ENCODE data around the gene RASSF4.
A peak's percentile ranks its signal among the peaks of the same experiment; 100 is the strongest.

Gene RASSF4

GRCh38 chr10:44959247-44960087, at the start of gene RASSF4:
RASSF4 (plus strand) TSS chr10:44959802; CDS start chr10:44970203, 10,401 bp downstream.
- Histone ChIP-seq H3K4me3 (ENCODE audit: low read length) (peak within 1 kb of the TSS; percentile 86), H3K27ac (ENCODE audit: low read length) (no peak within 1 kb of the TSS), H3K4me1 (ENCODE audit: control insufficient read depth, low read depth, low read length) (peaks cover 36% of the 10 kb centered on the region), H3K27me3 (ENCODE audit: control insufficient read depth, insufficient read depth, low read length) (peaks cover 14% of the 10 kb centered on the region), H3K36me3 (ENCODE audit: control insufficient read depth, low read depth, low read length) (no peaks in the 10 kb centered on the region), H3K9ac (ENCODE audit: low read length) (peak within 1 kb of the TSS; percentile 71), H3K9me3 (ENCODE audit: control insufficient read depth, low read depth, low read length) (no peaks in the 10 kb centered on the region)

GRCh38 chr10:44909910-44910309, 49.7 kb upstream of the RASSF4 start:
- H3K4me3 ChIP-seq (ENCODE audit: low read length), result no peak overlapping the region
- H3K27me3 ChIP-seq (ENCODE audit: control insufficient read depth, insufficient read depth, low read length), result no peaks in the 10 kb centered on the region
- no peak overlapping the region for H3K9ac ChIP-seq (ENCODE audit: low read length)
- no peaks in the 10 kb centered on the region for H3K9me3 ChIP-seq (ENCODE audit: control insufficient read depth, low read depth, low read length)
- H3K27ac ChIP-seq (ENCODE audit: low read length), result no peak overlapping the region
- no peaks in the 10 kb centered on the region for H3K36me3 ChIP-seq (ENCODE audit: control insufficient read depth, low read depth, low read length)
- peaks cover 13% of the 10 kb centered on the region for H3K4me1 ChIP-seq (ENCODE audit: control insufficient read depth, low read depth, low read length)

- Histone ChIP-seq H3K9ac (ENCODE audit: low read length) (no peak overlapping the region), H3K36me3 (ENCODE audit: control insufficient read depth, low read depth, low read length) (no peaks in the 10 kb centered on the region), H3K27me3 (ENCODE audit: control insufficient read depth, insufficient read depth, low read length) (no peaks in the 10 kb centered on the region), H3K4me1 (ENCODE audit: control insufficient read depth, low read depth, low read length) (peaks cover 13% of the 10 kb centered on the region), H3K9me3 (ENCODE audit: control insufficient read depth, low read depth, low read length) (no peaks in the 10 kb centered on the region), H3K4me3 (ENCODE audit: low read length) (no peak overlapping the region), H3K27ac (ENCODE audit: low read length) (no peak overlapping the region)
Measured at GRCh38 chr10:44910602-44911001, 49.0 kb upstream of the RASSF4 start.

- Histone ChIP-seq H3K9me3 (ENCODE audit: control insufficient read depth, low read depth, low read length) (no peaks in the 10 kb centered on the region), H3K9ac (ENCODE audit: low read length) (no peak within 1 kb of the TSS), H3K4me1 (ENCODE audit: control insufficient read depth, low read depth, low read length) (peaks cover 13% of the 10 kb centered on the region), H3K27ac (ENCODE audit: low read length) (no peak within 1 kb of the TSS), H3K4me3 (ENCODE audit: low read length) (no peak within 1 kb of the TSS), H3K27me3 (ENCODE audit: control insufficient read depth, insufficient read depth, low read length) (no peaks in the 10 kb centered on the region), H3K36me3 (ENCODE audit: control insufficient read depth, low read depth, low read length) (no peaks in the 10 kb centered on the region)
Measured at GRCh38 chr10:44911081-44911540, 48.5 kb upstream of the RASSF4 start, which contains the start of gene TMEM72. TMEM72 (plus strand) TSS chr10:44911337; CDS start chr10:44911513, 176 bp downstream.

GRCh38 chr10:44911951-44912350, 47.7 kb upstream of the RASSF4 start:
- no peak overlapping the region for H3K27ac ChIP-seq (ENCODE audit: low read length)
- H3K4me3 ChIP-seq (ENCODE audit: low read length), result no peak overlapping the region
- H3K9me3 ChIP-seq (ENCODE audit: control insufficient read depth, low read depth, low read length), result no peaks in the 10 kb centered on the region
- peaks cover 13% of the 10 kb centered on the region for H3K4me1 ChIP-seq (ENCODE audit: control insufficient read depth, low read depth, low read length)
- no peaks in the 10 kb centered on the region for H3K27me3 ChIP-seq (ENCODE audit: control insufficient read depth, insufficient read depth, low read length)
- no peaks in the 10 kb centered on the region for H3K36me3 ChIP-seq (ENCODE audit: control insufficient read depth, low read depth, low read length)
- H3K9ac ChIP-seq (ENCODE audit: low read length), result no peak overlapping the region

GRCh38 chr10:44913350-44914081, 46.1 kb upstream of the RASSF4 start:
- Histone ChIP-seq H3K9ac (ENCODE audit: low read length) (no peak overlapping the region), H3K9me3 (ENCODE audit: control insufficient read depth, low read depth, low read length) (no peaks in the 10 kb centered on the region), H3K4me1 (ENCODE audit: control insufficient read depth, low read depth, low read length) (peaks cover 5% of the 10 kb centered on the region), H3K27ac (ENCODE audit: low read length) (no peak overlapping the region), H3K36me3 (ENCODE audit: control insufficient read depth, low read depth, low read length) (no peaks in the 10 kb centered on the region), H3K27me3 (ENCODE audit: control insufficient read depth, insufficient read depth, low read length) (no peaks in the 10 kb centered on the region), H3K4me3 (ENCODE audit: low read length) (no peak overlapping the region)

GRCh38 chr10:44914891-44915290, 44.7 kb upstream of the RASSF4 start:
- H3K36me3 ChIP-seq (ENCODE audit: control insufficient read depth, low read depth, low read length), result no peaks in the 10 kb centered on the region
- peaks cover 5% of the 10 kb centered on the region for H3K4me1 ChIP-seq (ENCODE audit: control insufficient read depth, low read depth, low read length)
- no peaks in the 10 kb centered on the region for H3K27me3 ChIP-seq (ENCODE audit: control insufficient read depth, insufficient read depth, low read length)
- H3K9me3 ChIP-seq (ENCODE audit: control insufficient read depth, low read depth, low read length), result no peaks in the 10 kb centered on the region
- H3K9ac ChIP-seq (ENCODE audit: low read length), result no peak overlapping the region
- no peak overlapping the region for H3K4me3 ChIP-seq (ENCODE audit: low read length)
- H3K27ac ChIP-seq (ENCODE audit: low read length), result no peak overlapping the region

GRCh38 chr10:44916429-44916828, 43.2 kb upstream of the RASSF4 start:
- H3K27me3 ChIP-seq (ENCODE audit: control insufficient read depth, insufficient read depth, low read length), result no peaks in the 10 kb centered on the region
- H3K9me3 ChIP-seq (ENCODE audit: control insufficient read depth, low read depth, low read length), result no peaks in the 10 kb centered on the region
- H3K9ac ChIP-seq (ENCODE audit: low read length), result no peak overlapping the region
- H3K4me3 ChIP-seq (ENCODE audit: low read length), result no peak overlapping the region
- H3K27ac ChIP-seq (ENCODE audit: low read length), result no peak overlapping the region
- no peaks in the 10 kb centered on the region for H3K36me3 ChIP-seq (ENCODE audit: control insufficient read depth, low read depth, low read length)
- H3K4me1 ChIP-seq (ENCODE audit: control insufficient read depth, low read depth, low read length), result no peaks in the 10 kb centered on the region

GRCh38 chr10:44917848-44918247, 41.8 kb upstream of the RASSF4 start:
- Histone ChIP-seq H3K36me3 (ENCODE audit: control insufficient read depth, low read depth, low read length) (no peaks in the 10 kb centered on the region), H3K9ac (ENCODE audit: low read length) (no peak overlapping the region), H3K4me1 (ENCODE audit: control insufficient read depth, low read depth, low read length) (no peaks in the 10 kb centered on the region), H3K4me3 (ENCODE audit: low read length) (no peak overlapping the region), H3K27me3 (ENCODE audit: control insufficient read depth, insufficient read depth, low read length) (no peaks in the 10 kb centered on the region), H3K27ac (ENCODE audit: low read length) (no peak overlapping the region), H3K9me3 (ENCODE audit: control insufficient read depth, low read depth, low read length) (no peaks in the 10 kb centered on the region)

- no peaks in the 10 kb centered on the region for H3K27me3 ChIP-seq (ENCODE audit: control insufficient read depth, insufficient read depth, low read length)
- H3K9me3 ChIP-seq (ENCODE audit: control insufficient read depth, low read depth, low read length), result no peaks in the 10 kb centered on the region
- peaks cover 5% of the 10 kb centered on the region for H3K4me1 ChIP-seq (ENCODE audit: control insufficient read depth, low read depth, low read length)
- H3K9ac ChIP-seq (ENCODE audit: low read length), result no peak overlapping the region
- no peaks in the 10 kb centered on the region for H3K36me3 ChIP-seq (ENCODE audit: control insufficient read depth, low read depth, low read length)
- no peak overlapping the region for H3K4me3 ChIP-seq (ENCODE audit: low read length)
- no peak overlapping the region for H3K27ac ChIP-seq (ENCODE audit: low read length)
Measured at GRCh38 chr10:44920252-44920651, 39.4 kb upstream of the RASSF4 start.

GRCh38 chr10:44921061-44921460, 38.5 kb upstream of the RASSF4 start:
- Histone ChIP-seq H3K9ac (ENCODE audit: low read length) (no peak overlapping the region), H3K9me3 (ENCODE audit: control insufficient read depth, low read depth, low read length) (no peaks in the 10 kb centered on the region)

More at GRCh38 chr10:44921061-44921460, 38.5 kb upstream of the RASSF4 start:
- H3K36me3 ChIP-seq (ENCODE audit: control insufficient read depth, low read depth, low read length), result no peaks in the 10 kb centered on the region
- H3K27ac ChIP-seq (ENCODE audit: low read length), result no peak overlapping the region
- no peaks in the 10 kb centered on the region for H3K27me3 ChIP-seq (ENCODE audit: control insufficient read depth, insufficient read depth, low read length)
- peaks cover 5% of the 10 kb centered on the region for H3K4me1 ChIP-seq (ENCODE audit: control insufficient read depth, low read depth, low read length)
- no peak overlapping the region for H3K4me3 ChIP-seq (ENCODE audit: low read length)
